ENCODE data around the gene MANEA. TPM values are rescaled to one million over a fixed set of nuclear protein-coding genes. Genes with fewer than 3 reads are reported as not detected.

Gene MANEA
- total RNA-seq, 4 donors from 2014 or later: 7.5 to 11.4 (median 9.9) TPM

- 24 to 36% methylated on average over 3 of the region's 3 CpGs for WGBS, 2 donors
- H3K9me3 ChIP-seq: no peaks in the 10 kb centered on the region
- peak overlapping the region in 2 of 4 donors; percentile 70 to 73 for H3K27ac ChIP-seq
- TF ChIP-seq EP300 (IDR thresholded peaks at IDR 0.05) (peak in 1 of 2 donors; percentile 84), CTCF (IDR thresholded peaks at IDR 0.05) (no peak), POLR2A (IDR thresholded peaks at IDR 0.05) (no peak)
- peaks cover 0 to 28% (median 0%) of the 10 kb centered on the region in 4 donors for H3K4me1 ChIP-seq
- no peaks in the 10 kb centered on the region for H3K27me3 ChIP-seq
- no peak overlapping the region for H3K4me3 ChIP-seq
- peak in 1 of 2 donors; percentile 78 for DNase-seq (ENCODE audit: low spot score in 2 of 2)
- no peaks in the 10 kb centered on the region for H3K36me3 ChIP-seq
These were observed 32.1 kb upstream of the MANEA start for GRCh38 chr6:95545226-95545625.

GRCh38 chr6:95545686-95546085, 31.6 kb upstream of the MANEA start:
- Histone ChIP-seq H3K36me3 (no peaks in the 10 kb centered on the region), H3K27me3 (no peaks in the 10 kb centered on the region), H3K27ac (peak overlapping the region in 1 of 4 donors; percentile 73), H3K4me3 (no peak overlapping the region), H3K4me1 (peaks cover 0 to 28% (median 0%) of the 10 kb centered on the region in 4 donors), H3K9me3 (no peaks in the 10 kb centered on the region)
- WGBS, 2 donors: 57 to 64% methylated on average over 2 of the region's 2 CpGs
- TF ChIP-seq CTCF (IDR thresholded peaks at IDR 0.05): no peak
- TF ChIP-seq POLR2A (IDR thresholded peaks at IDR 0.05): no peak
- no peak for TF ChIP-seq EP300 (IDR thresholded peaks at IDR 0.05)
- DNase-seq (ENCODE audit: low spot score in 2 of 2): no peak

- Histone ChIP-seq H3K36me3 (no peaks in the 10 kb centered on the region), H3K27ac (no peak overlapping the region), H3K9me3 (no peaks in the 10 kb centered on the region), H3K4me1 (peaks cover 0 to 28% (median 0%) of the 10 kb centered on the region in 4 donors), H3K4me3 (no peak overlapping the region), H3K27me3 (no peaks in the 10 kb centered on the region)
- WGBS, 2 donors: 62 to 81% methylated on average over 1 of the region's 1 CpG
- no peak for DNase-seq (ENCODE audit: low spot score in 2 of 2)
- TF ChIP-seq POLR2A (IDR thresholded peaks at IDR 0.05): no peak
These were observed 31.2 kb upstream of the MANEA start for GRCh38 chr6:95546148-95546547.

GRCh38 chr6:95547043-95547442, 30.3 kb upstream of the MANEA start:
- 68 to 79% methylated on average over 1 of the region's 1 CpG for WGBS, 2 donors
- TF ChIP-seq CTCF (IDR thresholded peaks at IDR 0.05) (no peak), EP300 (IDR thresholded peaks at IDR 0.05) (no peak), POLR2A (IDR thresholded peaks at IDR 0.05) (no peak)
- H3K27me3 ChIP-seq: no peaks in the 10 kb centered on the region
- H3K27ac ChIP-seq: no peak overlapping the region
- H3K9me3 ChIP-seq: no peaks in the 10 kb centered on the region
- H3K4me3 ChIP-seq: no peak overlapping the region
- H3K36me3 ChIP-seq: no peaks in the 10 kb centered on the region
- peaks cover 0 to 28% (median 0%) of the 10 kb centered on the region in 4 donors for H3K4me1 ChIP-seq
- DNase-seq (ENCODE audit: low spot score in 2 of 2): no peak

- no peak for DNase-seq (ENCODE audit: low spot score in 2 of 2)
- no peaks in the 10 kb centered on the region for H3K27me3 ChIP-seq
- H3K4me1 ChIP-seq: peaks cover 0 to 28% (median 0%) of the 10 kb centered on the region in 4 donors
- 89 to 93% methylated on average over 3 of the region's 3 CpGs for WGBS, 2 donors
- H3K4me3 ChIP-seq: no peak overlapping the region
- no peak overlapping the region for H3K27ac ChIP-seq
- H3K36me3 ChIP-seq: no peaks in the 10 kb centered on the region
- H3K9me3 ChIP-seq: no peaks in the 10 kb centered on the region
- TF ChIP-seq CTCF (IDR thresholded peaks at IDR 0.05): no peak
- no peak for TF ChIP-seq POLR2A (IDR thresholded peaks at IDR 0.05)
- TF ChIP-seq EP300 (IDR thresholded peaks at IDR 0.05): no peak
These were observed 29.0 kb upstream of the MANEA start for GRCh38 chr6:95548188-95548786.
